Keratinocyte (primary cell): ENCODE results near the gene RNU5B-1.

Experiments used
- CTCF ChIP-seq, 3 experiments: IDR thresholded peaks in 1 of 3; conservative IDR thresholded peaks in 1 of 3; optimal IDR thresholded peaks in 1 of 3; 2 replicates in 2 of 3; 3 replicates in 1 of 3; pipeline versions ENCODE3 to v1.5.1; 2011; ENCODE audit warnings: low read length in 3 of 3, mild to moderate bottlenecking in 3 of 3, moderate library complexity in 2 of 3, control low read depth in 1 of 3, inconsistent platforms in 1 of 3; ENCODE audit not compliant: insufficient read depth in 2 of 3; ENCODE audit errors: extremely low read depth in 1 of 3
- EZH2 ChIP-seq: IDR thresholded peaks from one replicate; pipeline ENCODE4 v1.6.1; 2012; ENCODE audit warnings: inconsistent platforms, mild to moderate bottlenecking, low read length, moderate library complexity

- TF ChIP-seq CTCF (optimal IDR thresholded peaks at IDR 0.05 in 1 of 3, IDR thresholded peaks at IDR 0.05 in 1 of 3, conservative IDR thresholded peaks at IDR 0.05 in 1 of 3; ENCODE audit: extremely low read depth in 1 of 3, insufficient read depth in 2 of 3, low read length in 3 of 3) (no peak), EZH2 (no peak)
Measured at GRCh38 chr15:65312400-65312916, 8.0 kb downstream of the RNU5B-1 start.
